ENCODE measurements around the gene TSPAN18. TPM values are rescaled to one million over a fixed set of nuclear protein-coding genes. Genes with fewer than 3 reads are reported as not detected.

Gene TSPAN18
- total and polyA plus RNA-seq, 10 of the 15 experiments (the other 5 are each of a cell fraction or from before 2014, with no cell fraction given), result 0.02 to 0.77 (median 0.13) TPM; not detected in 1

GRCh38 chr11:44822369-44822768 is 95.6 kb downstream of the TSPAN18 start:
- no peak overlapping the region for H3K9ac ChIP-seq (ENCODE audit: control insufficient read depth, insufficient read depth, low read length)
- ChIA-PET RAD21 (ENCODE audit: unreplicated experiment) (no interaction called here), POLR2A (no interaction called here), SMC1A (ENCODE audit: uncharacterized antibody, unreplicated experiment) (no interaction called here), CTCF (no interaction called here)
- FAIRE-seq (no peak), ATAC-seq (no peak), DNase-seq (ENCODE audit: low read depth, low spot score) (no peak)
- TF ChIP-seq PAX8 (IDR thresholded peaks at IDR 0.05) (no peak), CBFB (IDR thresholded peaks at IDR 0.05; ENCODE audit: low read depth) (no peak), NFYB (IDR thresholded peaks at IDR 0.05; ENCODE audit: insufficient read depth, low read depth, low read length) (0 out of 2 replicates have a peak, but pooled peaks have one; percentile 43)
- H3K4me2 ChIP-seq (ENCODE audit: control insufficient read depth, insufficient read depth), result no peak overlapping the region
- no peaks in the 10 kb centered on the region; the same call in 2 of the 3 replicates for H3K9me3 ChIP-seq (replicated peaks; ENCODE audit: control insufficient read depth, insufficient read depth, low read length)
- in situ Hi-C loops (cut with MboI), result no loop called here
- no peak overlapping the region for H3K4me3 ChIP-seq
- H2AFZ ChIP-seq (ENCODE audit: control insufficient read depth, low read depth, low read length), result no peak overlapping the region
- H3K79me2 ChIP-seq (ENCODE audit: control insufficient read depth, insufficient read depth, low read length), result no peaks in the 10 kb centered on the region
- BruUV-seq (replicated peaks), result no TSS peak
- H3K36me3 ChIP-seq (ENCODE audit: control insufficient read depth in 2 of 2, insufficient read depth in 2 of 2, low read length in 1 of 2), result no peaks in the 10 kb centered on the region
- H3K27me3 ChIP-seq (replicated peaks in 1 of 2; ENCODE audit: control insufficient read depth in 2 of 2, insufficient read depth in 2 of 2, low read length in 1 of 2), result no peaks in the 10 kb centered on the region
- no peak overlapping the region for H3K27ac ChIP-seq (ENCODE audit: control insufficient read depth, insufficient read depth)
- 0% methylated on average over 2 of the region's 2 CpGs for WGBS (ENCODE audit: insufficient coverage, insufficient replicate concordance, low lambda C conversion rate, missing lambda C conversion rate)
- intact Hi-C loops (cut with micrococcal nuclease; ENCODE audit: unreplicated experiment), result no loop called here
- H4K20me1 ChIP-seq (ENCODE audit: control insufficient read depth, insufficient read depth), result no peaks in the 10 kb centered on the region
- no peaks in the 10 kb centered on the region for H3K4me1 ChIP-seq (ENCODE audit: control insufficient read depth, insufficient read depth, low read length)

- TF ChIP-seq CTCF (IDR thresholded peaks at IDR 0.05 in 2 of 3, conservative IDR thresholded peaks at IDR 0.05 in 1 of 3; ENCODE audit: control insufficient read depth in 2 of 3, extremely low read depth in 1 of 3, insufficient read depth in 1 of 3, low read depth in 3 of 3, low read length in 3 of 3), result peak in 2 of 3 experiments; percentile 27 to 39; a peak in 2 of 6 replicates
- TF ChIP-seq CHD4 (IDR thresholded peaks at IDR 0.05), result no peak
- FAIRE-seq (no peak), DNase-seq (ENCODE audit: low read depth, low spot score) (no peak), ATAC-seq (peak; percentile 60)
- no peaks in the 10 kb centered on the region for H3K36me3 ChIP-seq (ENCODE audit: control insufficient read depth in 2 of 2, insufficient read depth in 2 of 2, low read length in 1 of 2)
- no peak overlapping the region for H3K27ac ChIP-seq (ENCODE audit: control insufficient read depth, insufficient read depth)
- CTCF ChIA-PET, result interaction anchor here (0.8 to 1.2 kb wide), 3 partner anchors 26 to 81 kb away, joined by 3 read pairs; no protein-coding TSS in a partner anchor
- H3K79me2 ChIP-seq (ENCODE audit: control insufficient read depth, insufficient read depth, low read length), result no peaks in the 10 kb centered on the region
- no peaks in the 10 kb centered on the region for H3K4me1 ChIP-seq (ENCODE audit: control insufficient read depth, insufficient read depth, low read length)
- no peaks in the 10 kb centered on the region for H3K27me3 ChIP-seq (replicated peaks in 1 of 2; ENCODE audit: control insufficient read depth in 2 of 2, insufficient read depth in 2 of 2, low read length in 1 of 2)
- 39% methylated on average over 9 of the region's 9 CpGs for WGBS (ENCODE audit: insufficient coverage, insufficient replicate concordance, low lambda C conversion rate, missing lambda C conversion rate)
- no TSS peak for BruUV-seq (replicated peaks)
- POLR2A ChIA-PET, result no interaction called here
- in situ Hi-C loops (cut with MboI), result no loop called here
- SMC1A ChIA-PET (ENCODE audit: uncharacterized antibody, unreplicated experiment), result interaction anchor here (1.7 kb wide), 1 partner anchor 88 kb away, joined by 3 read pairs; no protein-coding TSS in a partner anchor
- no peak overlapping the region for H2AFZ ChIP-seq (ENCODE audit: control insufficient read depth, low read depth, low read length)
- no peak overlapping the region for H3K4me2 ChIP-seq (ENCODE audit: control insufficient read depth, insufficient read depth)
- no peak overlapping the region for H3K9ac ChIP-seq (ENCODE audit: control insufficient read depth, insufficient read depth, low read length)
- intact Hi-C loops (cut with micrococcal nuclease; ENCODE audit: unreplicated experiment), result no loop called here
- no peaks in the 10 kb centered on the region; the same call in 2 of the 3 replicates for H3K9me3 ChIP-seq (replicated peaks; ENCODE audit: control insufficient read depth, insufficient read depth, low read length)
- RAD21 ChIA-PET (ENCODE audit: unreplicated experiment), result no interaction called here
- no peak overlapping the region for H3K4me3 ChIP-seq
- no peaks in the 10 kb centered on the region for H4K20me1 ChIP-seq (ENCODE audit: control insufficient read depth, insufficient read depth)
Observed at GRCh38 chr11:44823006-44823405, 96.2 kb downstream of the TSPAN18 start.
